ENCODE measurements around the gene THAP8.

The THAP8 gene

DNA sequence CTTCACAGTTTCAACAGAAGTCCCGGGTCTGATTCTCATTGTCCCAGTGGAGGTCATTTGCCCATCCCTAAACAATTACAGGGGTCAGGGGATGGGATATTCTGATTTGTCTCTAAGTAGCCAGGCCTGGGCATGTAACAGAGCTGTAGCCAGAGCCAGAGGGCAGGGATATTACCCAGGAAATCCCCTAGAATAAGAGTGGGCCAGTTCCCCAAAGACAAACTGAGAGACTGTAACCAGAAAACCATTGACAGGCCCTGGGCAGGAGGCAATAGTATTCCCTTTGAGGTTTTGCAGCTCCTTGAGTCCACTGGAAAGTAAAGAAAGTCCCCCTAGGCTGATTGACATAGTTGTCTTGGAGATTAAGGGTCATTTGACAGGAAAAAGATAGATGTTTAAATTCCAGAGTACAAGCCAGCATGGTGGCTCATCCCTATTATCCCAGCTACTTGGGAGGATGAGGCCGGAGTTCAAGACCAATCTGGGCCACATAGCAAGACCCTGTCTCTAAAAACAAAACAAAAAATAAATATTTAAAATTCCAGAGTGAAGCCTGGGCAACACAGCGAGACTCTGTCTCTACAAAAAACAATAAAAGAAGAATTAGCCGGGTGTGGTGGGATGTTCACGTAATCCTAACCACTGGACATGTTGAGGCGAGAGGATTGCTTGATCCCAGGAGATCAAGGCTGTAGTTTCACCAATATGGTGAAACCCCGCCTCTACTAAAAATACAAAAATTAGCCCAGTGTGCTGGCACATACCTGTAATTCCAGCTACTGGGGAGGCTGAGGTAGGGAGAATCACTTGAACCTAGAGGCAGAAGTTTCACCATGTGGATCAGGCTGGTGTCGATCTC is 60.9 kb downstream of the THAP8 start:
- DNase-seq, result no peak

- no peak for DNase-seq
Observed at GRCh38 chr19:35991731-35992450, 62.2 kb downstream of the THAP8 start.

GRCh38 chr19:35990771-35991730 is 63.0 kb downstream of the THAP8 start:
- no peak for DNase-seq

GRCh38 chr19:35990156-35990555 is 63.9 kb downstream of the THAP8 start:
- no peak for DNase-seq

DNA sequence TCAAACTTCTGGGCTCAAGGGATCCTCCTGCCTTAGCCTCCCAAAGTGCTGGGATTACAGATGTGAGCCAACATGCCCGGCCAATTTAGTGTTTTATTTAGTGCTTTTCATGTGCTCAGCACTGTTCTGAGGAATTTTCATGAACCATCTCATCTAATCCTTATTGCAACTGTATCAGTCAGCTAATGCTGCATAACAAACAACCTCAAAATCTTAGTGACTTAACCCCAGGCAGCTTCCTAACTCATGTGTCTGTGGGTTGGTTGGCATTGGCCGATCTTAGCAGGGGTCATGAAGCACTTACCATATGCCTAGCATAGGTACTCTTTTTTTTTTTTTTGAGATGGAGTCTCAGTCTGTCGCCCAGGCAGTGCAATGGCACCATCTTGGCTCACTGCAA is 65.3 kb downstream of the THAP8 start:
- DNase-seq, result no peak

DNA sequence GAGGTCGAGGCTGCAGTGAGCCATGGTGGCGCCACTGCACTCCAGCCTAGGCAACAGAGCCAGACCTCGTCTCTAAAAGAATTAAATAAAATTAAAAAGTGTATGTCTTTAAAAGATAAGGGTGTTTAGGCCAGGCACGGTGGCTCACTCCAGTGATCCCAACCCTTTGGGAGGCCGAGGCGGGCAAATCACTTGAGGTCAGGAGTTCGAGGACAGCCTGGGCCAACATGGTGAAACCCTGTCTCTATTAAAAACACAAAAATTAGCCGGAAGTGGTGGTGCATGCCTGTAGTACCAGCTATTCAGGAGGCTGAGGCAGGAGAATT is 66.6 kb downstream of the THAP8 start:
- DNase-seq, result no peak

- DNase-seq, result no peak
Observed at GRCh38 chr19:35986664-35987570, 67.2 kb downstream of the THAP8 start.

GRCh38 chr19:35986111-35986510 is 68.0 kb downstream of the THAP8 start:
- DNase-seq, result no peak

Data from T-helper 9 cell (primary cell).